SK-N-SH (cell line): ENCODE measurements around the gene FGF19. TPM values are rescaled to one million over a fixed set of nuclear protein-coding genes. Genes with fewer than 3 reads are reported as not detected.

Experiments used
- CTCF ChIA-PET: fragments of 300-600, 350-600 bp; formaldehyde crosslinking; extraction: SDS; loops from one replicate; lab custom pipeline; 2021; lab: Yijun Ruan, JAX
- POLR2A ChIA-PET: fragments of 350-600 bp; sonication (Branson Sonifier 250); formaldehyde crosslinking; extraction: SDS; loops from one replicate; lab custom pipeline; 2020; ENCODE audit warnings: antibody characterized with exemption, inconsistent platforms; lab: Yijun Ruan, JAX
- DNase-seq: peaks from one replicate; pipeline ENCODE4 v3.0.0; 2012
- H2AFZ ChIP-seq: fragments of 200-600 bp; sonication (generic); 2 replicates; pipeline ENCODE4 v1.8.1; 2016; ENCODE audit warnings: antibody characterized with exemption, mild to moderate bottlenecking, low read depth
- H3F3A ChIP-seq: fragments of 200-600 bp; sonication (generic); replicated peaks from 2 replicates; pipeline ENCODE3; 2016; ENCODE audit warnings: antibody characterized with exemption, mild to moderate bottlenecking; ENCODE audit not compliant: insufficient read depth
- H3K27ac ChIP-seq, 2 experiments: fragments of 200-500 bp in 1 of 2; fragments of 200-600 bp in 1 of 2; sonication (Bioruptor generic) in 1 of 2; sonication (generic), shearing (Covaris generic) in 1 of 2; 2 replicates each; pipeline versions ENCODE4 v1.5.1 to v1.6.1; 2014 to 2016; ENCODE audit warnings: low read depth in 2 of 2, inconsistent platforms in 1 of 2, low read length in 1 of 2, mild to moderate bottlenecking in 1 of 2, mixed read lengths in 1 of 2
- H3K27me3 ChIP-seq: fragments of 200-600 bp; sonication (generic), shearing (Covaris generic); 2 replicates; pipeline ENCODE4 v1.6.1; 2016; ENCODE audit warnings: mixed run types; ENCODE audit not compliant: insufficient read depth
- H3K36me3 ChIP-seq, 2 experiments: fragments of 200-500 bp in 1 of 2; fragments of 200-600 bp in 1 of 2; sonication (Bioruptor generic) in 1 of 2; sonication (generic) in 1 of 2; replicated peaks in 1 of 2; 2 replicates each; pipeline versions ENCODE3 to v1.5.1; 2014 to 2016; ENCODE audit warnings: low read length in 1 of 2, mild to moderate bottlenecking in 1 of 2; ENCODE audit not compliant: insufficient read depth in 2 of 2, control insufficient read depth in 1 of 2
- H3K4me1 ChIP-seq, 2 experiments: fragments of 200-500 bp in 1 of 2; fragments of 200-600 bp in 1 of 2; sonication (Bioruptor generic) in 1 of 2; sonication (generic), shearing (Covaris generic) in 1 of 2; 2 replicates each; pipeline versions ENCODE4 v1.5.1 to v1.6.1; 2014 to 2016; ENCODE audit warnings: low read depth in 1 of 2, low read length in 1 of 2, mixed run types in 1 of 2; ENCODE audit not compliant: insufficient read depth in 2 of 2, control insufficient read depth in 1 of 2
- H3K4me2 ChIP-seq: fragments of 200-600 bp; sonication (generic), shearing (Covaris generic); 2 replicates; pipeline ENCODE4 v1.6.1; 2017; ENCODE audit warnings: mixed run types
- H3K4me3 ChIP-seq, 2 experiments: fragments of 200-500 bp in 1 of 2; fragments of 200-600 bp in 1 of 2; sonication (Bioruptor generic) in 1 of 2; sonication (generic), shearing (Covaris generic) in 1 of 2; 2 replicates each; pipeline versions ENCODE4 v1.5.1 to v1.8.1; 2014 to 2016; ENCODE audit warnings: low read depth in 2 of 2, inconsistent platforms in 1 of 2, low read length in 1 of 2, mild to moderate bottlenecking in 1 of 2, mixed read lengths in 1 of 2, moderate library complexity in 1 of 2
- H3K79me2 ChIP-seq: fragments of 200-600 bp; sonication (generic); 2 replicates; pipeline ENCODE4 v1.8.1; 2017; ENCODE audit warnings: mild to moderate bottlenecking; ENCODE audit not compliant: insufficient read depth
- H3K9ac ChIP-seq: fragments of 200-600 bp; sonication (generic); 2 replicates; pipeline ENCODE4 v1.6.1; 2017; ENCODE audit warnings: mixed run types
- H3K9me2 ChIP-seq: fragments of 200-600 bp; sonication (generic); 2 replicates; pipeline ENCODE4 v1.6.1; 2017; ENCODE audit warnings: mixed run types
- H3K9me3 ChIP-seq: fragments of 200-600 bp; sonication (generic); 2 replicates; pipeline ENCODE4 v1.6.1; 2017; ENCODE audit warnings: mixed run types, mild to moderate bottlenecking, moderate library complexity
- H4K20me1 ChIP-seq: fragments of 200-600 bp; sonication (generic); 2 replicates; pipeline ENCODE4 v1.6.1; 2017; ENCODE audit warnings: mild to moderate bottlenecking, mixed run types; ENCODE audit not compliant: insufficient read depth
- CHD2 ChIP-seq: fragments of 150-350 bp; IDR thresholded peaks from 2 replicates; pipeline ENCODE4 v1.6.1; 2018; ENCODE audit warnings: low read length; ENCODE audit not compliant: partially characterized antibody
- ELF1 ChIP-seq: IDR thresholded peaks from 2 replicates; pipeline ENCODE4 v1.4.0; 2012
- EZH2phosphoT487 ChIP-seq: fragments of 200-600 bp; sonication (generic); IDR thresholded peaks from 2 replicates; pipeline ENCODE4 v1.6.1; 2017; ENCODE audit warnings: low read depth, mixed run types, mild to moderate bottlenecking, antibody characterized with exemption, moderate library complexity, borderline replicate concordance
- FOSL2 ChIP-seq: IDR thresholded peaks from 2 replicates; pipeline ENCODE4 v1.4.0; 2012; ENCODE audit warnings: low read depth, mild to moderate bottlenecking, moderate library complexity, borderline replicate concordance
- FOXJ3 ChIP-seq: sonication (generic); formaldehyde crosslinking; IDR thresholded peaks from 2 replicates; pipeline ENCODE4 v1.5.1; 2020; ENCODE audit warnings: mild to moderate bottlenecking, missing genetic modification reagents
- FOXM1 ChIP-seq: IDR thresholded peaks from 2 replicates; pipeline ENCODE4 v1.4.0; 2012; ENCODE audit warnings: low read depth, mild to moderate bottlenecking
- JUND ChIP-seq: IDR thresholded peaks from 2 replicates; pipeline ENCODE4 v1.4.0; 2012
- NFIC ChIP-seq: IDR thresholded peaks from 2 replicates; pipeline ENCODE4 v1.4.0; 2012; ENCODE audit warnings: borderline replicate concordance
- NRF1 ChIP-seq: IDR thresholded peaks from 2 replicates; pipeline ENCODE4 v1.6.1; 2012; ENCODE audit warnings: low read depth, mild to moderate bottlenecking, low read length
- RAD21 ChIP-seq: IDR thresholded peaks from 2 replicates; pipeline ENCODE4 v1.6.1; 2012; ENCODE audit warnings: mild to moderate bottlenecking, low read length
- RFX5 ChIP-seq: IDR thresholded peaks from 2 replicates; pipeline ENCODE4 v1.6.1; 2012; ENCODE audit warnings: mild to moderate bottlenecking, improper control_type of control experiment, low read length
- RXRA ChIP-seq: IDR thresholded peaks from 2 replicates; pipeline ENCODE4 v1.4.0; 2012; ENCODE audit warnings: low read depth, mild to moderate bottlenecking, borderline replicate concordance
- SMC3 ChIP-seq: IDR thresholded peaks from 2 replicates; pipeline ENCODE4 v1.6.1; 2012; ENCODE audit warnings: low read depth, low read length, improper control_type of control experiment
- TAF1 ChIP-seq: IDR thresholded peaks from 2 replicates; pipeline ENCODE4 v1.6.1; 2012; ENCODE audit warnings: low read depth, mild to moderate bottlenecking, low read length, moderate library complexity, borderline replicate concordance
- TEAD4 ChIP-seq: IDR thresholded peaks from 2 replicates; pipeline ENCODE4 v1.4.0; 2012; ENCODE audit warnings: mild to moderate bottlenecking, borderline replicate concordance; ENCODE audit not compliant: insufficient read depth
- USF1 ChIP-seq: IDR thresholded peaks from 2 replicates; pipeline ENCODE4 v1.4.0; 2012; ENCODE audit warnings: low read depth, borderline replicate concordance
- USF2 ChIP-seq: fragments of 150-350 bp; IDR thresholded peaks from 2 replicates; pipeline ENCODE4 v1.6.1; 2017; ENCODE audit warnings: antibody characterized with exemption, low read length, low read depth, borderline replicate concordance
- ZBTB33 ChIP-seq: IDR thresholded peaks from 2 replicates; pipeline ENCODE4 v1.4.0; 2012; ENCODE audit warnings: low read depth, borderline replicate concordance
- WGBS: methylation state at CpG from one replicate; pipeline ENCODE4 v1.1.6; 2017; ENCODE audit warnings: low lambda C conversion rate; 5-methylcytosine and 5-hydroxymethylcytosine counted together
- polyA plus RNA-seq, 3 experiments: library from polyadenylated mRNA; depleted of rRNA; stranded (reverse); fragments of >200 nt; gene quantifications; 2 replicates each; pipeline ENCODE4 v1.2.3, GENCODE V29; 2012

Gene FGF19
- polyA plus RNA-seq, 1 of the 3 experiments (the other 2 are of a cell fraction) = not detected

- TF ChIP-seq ZBTB33 (no peak), FOXJ3 (CRISPR knock-in tag) (no peak), SMC3 (no peak), NRF1 (no peak), USF1 (no peak), RFX5 (no peak)
Observed at GRCh38 chr11:69685348-69685747, 18.5 kb downstream of the FGF19 start (continued).

GRCh38 chr11:69684651-69685050 lies 19.2 kb downstream of the FGF19 start:
- DNase-seq = no peak
- Histone ChIP-seq H3K9ac (no peak overlapping the region), H3K27me3 (no peaks in the 10 kb centered on the region), H2AFZ (no peak overlapping the region), H3K9me3 (no peaks in the 10 kb centered on the region), H3K79me2 (no peaks in the 10 kb centered on the region), H3K4me2 (no peak overlapping the region), H3K36me3 (no peaks in the 10 kb centered on the region), H3K27ac (no peak overlapping the region), H3F3A (peaks cover 4% of the 10 kb centered on the region), H3K4me1 (no peaks in the 10 kb centered on the region; a peak in 1 of 4 replicates), H4K20me1 (no peaks in the 10 kb centered on the region), H3K4me3 (no peak overlapping the region), H3K9me2 (no peaks in the 10 kb centered on the region)
- 77% methylated on average over 11 of the region's 11 CpGs for WGBS
- TF ChIP-seq FOSL2 (no peak), CHD2 (no peak), ELF1 (no peak), JUND (no peak), NFIC (no peak), TAF1 (no peak), RXRA (no peak), USF2 (no peak), TEAD4 (no peak), RAD21 (no peak), SMC3 (no peak), FOXJ3 (CRISPR knock-in tag) (no peak), USF1 (no peak), FOXM1 (no peak), EZH2phosphoT487 (no peak)
- ChIA-PET CTCF (interaction anchor here (0.6 to 4.9 kb wide), 20 partner anchors 8 to 795 kb away, joined by 3 to 55 read pairs (median 4); partner anchors contain the start of gene LTO1), POLR2A (no interaction called here)
